ENCODE results near the gene MTUS2.

The MTUS2 gene

DNA sequence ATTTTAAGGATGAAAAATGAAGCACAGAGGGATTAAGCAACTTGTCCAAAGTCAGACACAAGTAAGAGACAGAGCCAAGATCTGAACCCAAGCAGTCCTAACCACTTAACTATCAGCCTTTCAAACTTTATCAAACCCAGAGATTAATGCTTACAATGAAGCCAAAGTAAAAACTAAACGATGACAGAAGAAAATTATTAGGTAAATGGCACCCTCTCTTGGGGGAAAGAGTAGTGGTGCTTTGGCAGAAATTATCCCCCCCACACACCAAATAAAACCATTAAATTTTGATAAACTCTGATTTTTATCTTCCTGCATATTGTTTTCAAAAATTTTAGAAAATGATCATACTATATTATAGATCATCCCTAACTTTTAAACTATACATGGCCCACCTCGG lies 446.1 kb downstream of the MTUS2 start:
- no peak overlapping the region for H3K4me2 ChIP-seq (ENCODE audit: low read depth, low read length, poor library complexity, severe bottlenecking)
- no peaks in the 10 kb centered on the region for H3F3A ChIP-seq (ENCODE audit: insufficient read depth)
- TF ChIP-seq EZH2phosphoT487 (conservative IDR thresholded peaks at IDR 0.05; ENCODE audit: low read length), result no peak
- TF ChIP-seq, protein P1, sequence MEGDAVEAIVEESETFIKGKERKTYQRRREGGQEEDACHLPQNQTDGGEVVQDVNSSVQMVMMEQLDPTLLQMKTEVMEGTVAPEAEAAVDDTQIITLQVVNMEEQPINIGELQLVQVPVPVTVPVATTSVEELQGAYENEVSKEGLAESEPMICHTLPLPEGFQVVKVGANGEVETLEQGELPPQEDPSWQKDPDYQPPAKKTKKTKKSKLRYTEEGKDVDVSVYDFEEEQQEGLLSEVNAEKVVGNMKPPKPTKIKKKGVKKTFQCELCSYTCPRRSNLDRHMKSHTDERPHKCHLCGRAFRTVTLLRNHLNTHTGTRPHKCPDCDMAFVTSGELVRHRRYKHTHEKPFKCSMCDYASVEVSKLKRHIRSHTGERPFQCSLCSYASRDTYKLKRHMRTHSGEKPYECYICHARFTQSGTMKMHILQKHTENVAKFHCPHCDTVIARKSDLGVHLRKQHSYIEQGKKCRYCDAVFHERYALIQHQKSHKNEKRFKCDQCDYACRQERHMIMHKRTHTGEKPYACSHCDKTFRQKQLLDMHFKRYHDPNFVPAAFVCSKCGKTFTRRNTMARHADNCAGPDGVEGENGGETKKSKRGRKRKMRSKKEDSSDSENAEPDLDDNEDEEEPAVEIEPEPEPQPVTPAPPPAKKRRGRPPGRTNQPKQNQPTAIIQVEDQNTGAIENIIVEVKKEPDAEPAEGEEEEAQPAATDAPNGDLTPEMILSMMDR (IDR thresholded peaks at IDR 0.05; ENCODE audit: insufficient read depth, low read length, poor library complexity, severe bottlenecking), result no peak
- no peaks in the 10 kb centered on the region for H3K9me2 ChIP-seq (replicated peaks; ENCODE audit: insufficient read depth, low read length)
- no peaks in the 10 kb centered on the region for H3K9me3 ChIP-seq (ENCODE audit: insufficient read depth, low read length)
- no peak overlapping the region for H3K4me3 ChIP-seq (ENCODE audit: insufficient read depth, low read length, poor library complexity, severe bottlenecking)
- no peaks in the 10 kb centered on the region; the same call in 1 of the 2 replicates for H3K27me3 ChIP-seq (ENCODE audit: low read length)
- H2AFZ ChIP-seq (ENCODE audit: low read depth, low read length, severe bottlenecking), result no peak overlapping the region
- H3K27ac ChIP-seq (ENCODE audit: low read depth, low read length), result no peak overlapping the region
- no peak overlapping the region for H3K9ac ChIP-seq (ENCODE audit: low read length)
- no peaks in the 10 kb centered on the region for H4K20me1 ChIP-seq (ENCODE audit: low read depth, low read length)
- no peaks in the 10 kb centered on the region for H3K36me3 ChIP-seq (ENCODE audit: low read length)
- H3K79me2 ChIP-seq (ENCODE audit: insufficient read depth, low read length), result no peaks in the 10 kb centered on the region

DNA sequence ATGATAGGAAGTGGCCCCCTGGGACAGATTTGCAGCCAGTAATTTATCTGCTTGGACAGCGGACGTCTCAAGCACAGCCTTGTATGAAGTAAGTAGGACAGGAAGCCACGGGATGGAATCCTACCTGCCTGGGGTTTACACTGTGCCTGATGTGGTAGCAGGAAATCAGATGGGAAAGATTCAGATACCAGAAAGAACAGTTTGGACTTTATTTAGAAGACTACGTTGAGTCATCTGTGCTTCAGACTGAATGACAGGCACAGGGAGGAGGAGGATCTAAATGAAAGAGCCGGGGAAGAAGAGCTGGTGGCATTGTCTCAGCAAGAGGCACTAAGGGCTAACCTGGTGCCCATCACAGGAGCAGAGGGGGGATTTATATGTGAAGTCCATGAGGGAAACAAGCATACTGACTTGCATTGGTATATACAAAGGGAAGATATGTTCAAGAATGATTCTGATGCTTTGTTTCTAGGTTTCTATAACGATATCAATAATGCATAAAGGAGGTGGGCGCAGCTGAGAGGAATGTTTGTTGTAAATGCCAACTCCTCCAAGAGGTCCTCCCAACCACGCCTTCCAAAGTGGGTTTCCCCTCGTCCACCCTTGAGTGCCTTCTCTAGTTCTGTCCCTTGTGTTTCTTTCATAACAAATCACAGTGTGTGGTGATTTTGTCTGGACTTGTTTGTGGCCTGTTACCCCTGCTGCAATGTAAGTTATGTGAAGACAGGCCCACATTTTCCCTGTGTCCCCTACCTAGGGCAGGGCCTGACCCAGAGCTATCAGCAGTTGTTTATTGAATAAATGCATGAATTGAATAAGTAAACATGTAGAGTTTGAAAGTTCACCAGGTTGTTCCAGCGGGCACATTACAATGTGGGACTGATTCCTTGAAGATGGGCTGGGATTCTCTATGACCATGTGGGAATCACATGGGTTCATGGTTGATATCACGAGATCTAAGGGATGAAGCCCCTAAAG lies 446.9 kb downstream of the MTUS2 start:
- H3K9me3 ChIP-seq (ENCODE audit: insufficient read depth, low read length), result no peaks in the 10 kb centered on the region
- H4K20me1 ChIP-seq (ENCODE audit: low read depth, low read length), result no peaks in the 10 kb centered on the region
- H3K27me3 ChIP-seq (ENCODE audit: low read length), result no peaks in the 10 kb centered on the region; the same call in 1 of the 2 replicates
- no peaks in the 10 kb centered on the region for H3K79me2 ChIP-seq (ENCODE audit: insufficient read depth, low read length)
- H3K9ac ChIP-seq (ENCODE audit: low read length), result no peak overlapping the region
- H3K4me2 ChIP-seq (ENCODE audit: low read depth, low read length, poor library complexity, severe bottlenecking), result no peak overlapping the region
- H3K4me3 ChIP-seq (ENCODE audit: insufficient read depth, low read length, poor library complexity, severe bottlenecking), result no peak overlapping the region
- H2AFZ ChIP-seq (ENCODE audit: low read depth, low read length, severe bottlenecking), result no peak overlapping the region
- H3K27ac ChIP-seq (ENCODE audit: low read depth, low read length), result no peak overlapping the region
- no peaks in the 10 kb centered on the region for H3K36me3 ChIP-seq (ENCODE audit: low read length)
- no peaks in the 10 kb centered on the region for H3K9me2 ChIP-seq (replicated peaks; ENCODE audit: insufficient read depth, low read length)
- H3F3A ChIP-seq (ENCODE audit: insufficient read depth), result no peaks in the 10 kb centered on the region
- no peak for TF ChIP-seq EZH2phosphoT487 (conservative IDR thresholded peaks at IDR 0.05; ENCODE audit: low read length)
- TF ChIP-seq, protein P1 (IDR thresholded peaks at IDR 0.05; ENCODE audit: insufficient read depth, low read length, poor library complexity, severe bottlenecking), result no peak

DNA sequence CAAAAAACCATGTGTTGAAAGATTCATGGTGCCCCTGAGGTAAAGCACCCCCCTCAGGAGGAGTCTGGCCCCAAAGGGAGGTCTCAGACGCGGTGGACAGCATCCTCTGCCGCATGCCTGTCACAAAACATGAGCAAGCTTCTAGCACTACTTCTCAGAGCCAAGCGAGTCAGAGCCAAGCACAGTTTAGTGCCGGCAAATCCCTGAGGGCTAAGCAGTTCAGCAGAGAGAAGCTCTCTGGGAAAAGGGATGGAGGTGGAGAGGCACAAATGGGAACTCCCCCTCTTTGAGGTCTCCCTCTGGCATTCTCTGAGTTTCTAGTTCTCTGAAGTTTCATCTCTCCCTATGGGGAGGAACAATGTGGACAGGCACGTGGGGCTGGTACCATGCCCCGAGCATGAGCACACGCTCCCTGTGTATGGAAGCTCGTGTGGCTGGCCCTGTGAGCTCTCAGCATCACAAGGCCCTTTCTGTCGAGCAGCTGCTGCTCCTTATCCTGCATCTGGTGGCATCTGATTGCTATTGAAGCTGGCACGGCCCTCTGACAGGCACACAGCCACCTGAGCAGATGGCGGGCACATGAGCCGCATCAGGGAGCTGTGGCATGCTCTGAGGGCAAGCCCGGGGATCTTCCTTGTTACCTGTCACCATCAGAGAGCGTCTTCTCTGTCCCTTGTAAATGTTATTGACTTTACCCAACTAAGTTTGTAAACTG lies 450.3 kb downstream of the MTUS2 start:
- Histone ChIP-seq H3K36me3 (ENCODE audit: low read length) (no peaks in the 10 kb centered on the region), H3K9ac (ENCODE audit: low read length) (no peak overlapping the region), H3F3A (ENCODE audit: insufficient read depth) (no peaks in the 10 kb centered on the region), H3K9me3 (ENCODE audit: insufficient read depth, low read length) (no peaks in the 10 kb centered on the region), H3K79me2 (ENCODE audit: insufficient read depth, low read length) (no peaks in the 10 kb centered on the region), H3K27me3 (ENCODE audit: low read length) (no peaks in the 10 kb centered on the region; the same call in 1 of the 2 replicates), H3K4me2 (ENCODE audit: low read depth, low read length, poor library complexity, severe bottlenecking) (no peak overlapping the region), H3K9me2 (replicated peaks; ENCODE audit: insufficient read depth, low read length) (no peaks in the 10 kb centered on the region), H3K27ac (ENCODE audit: low read depth, low read length) (no peak overlapping the region), H2AFZ (ENCODE audit: low read depth, low read length, severe bottlenecking) (no peak overlapping the region), H3K4me3 (ENCODE audit: insufficient read depth, low read length, poor library complexity, severe bottlenecking) (no peak overlapping the region), H4K20me1 (ENCODE audit: low read depth, low read length) (no peaks in the 10 kb centered on the region)
- TF ChIP-seq, protein P1 (IDR thresholded peaks at IDR 0.05; ENCODE audit: insufficient read depth, low read length, poor library complexity, severe bottlenecking), result no peak
- TF ChIP-seq EZH2phosphoT487 (conservative IDR thresholded peaks at IDR 0.05; ENCODE audit: low read length), result no peak

Data from SU-DHL-6 (cell line).